Tongue (tissue), 2 donors: ENCODE measurements around the gene INTS1. TPM values are rescaled to one million over a fixed set of nuclear protein-coding genes. Genes with fewer than 3 reads are reported as not detected.

Experiments used
- DNase-seq: peaks from one replicate; pipeline ENCODE4 v3.0.0-alpha.2; 2015
- total RNA-seq: library from RNA; depleted of rRNA; stranded (reverse); fragments of >200 nt; gene quantifications from one replicate; pipeline ENCODE4 v1.2.3, GENCODE V29; 2014

The INTS1 gene
- total RNA-seq, 1 donor from 2014 or later = 38.7 TPM

DNA sequence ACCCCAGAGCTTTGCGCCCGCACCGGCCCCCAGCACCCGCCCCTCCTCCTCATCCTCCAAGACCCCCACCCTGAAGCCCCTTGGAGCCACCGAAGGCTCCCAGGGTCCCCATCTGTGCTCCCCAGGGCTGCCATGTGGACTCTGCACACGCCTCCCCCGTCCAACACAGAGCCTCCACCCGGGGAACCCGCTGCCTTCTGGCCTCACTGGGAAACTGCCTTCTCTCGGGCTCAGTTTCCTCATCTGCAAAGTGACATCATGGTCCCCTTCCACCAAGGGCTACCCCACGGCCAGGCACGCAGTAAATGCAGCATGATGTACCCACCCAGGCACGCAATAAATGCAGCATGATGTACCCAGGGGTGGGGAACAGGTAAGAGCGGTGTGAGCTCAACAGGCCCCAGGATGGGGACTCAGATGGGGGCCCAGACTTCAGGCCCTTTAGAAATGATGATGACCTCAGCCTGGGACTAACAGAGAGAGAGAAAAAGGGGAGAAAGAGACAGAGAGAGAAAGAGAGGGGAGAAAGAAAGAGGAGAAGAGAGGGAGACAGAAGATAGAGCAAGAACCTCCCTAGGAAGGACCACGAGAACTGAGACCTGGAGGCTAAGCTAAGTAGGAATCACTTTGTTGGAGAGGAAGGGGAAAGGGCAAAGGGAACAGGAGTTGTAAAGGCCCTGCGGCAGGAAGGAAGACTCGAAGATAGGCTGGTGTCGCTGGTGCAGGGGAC lies 42.4 kb downstream of the INTS1 start:
- no peak for DNase-seq

DNA sequence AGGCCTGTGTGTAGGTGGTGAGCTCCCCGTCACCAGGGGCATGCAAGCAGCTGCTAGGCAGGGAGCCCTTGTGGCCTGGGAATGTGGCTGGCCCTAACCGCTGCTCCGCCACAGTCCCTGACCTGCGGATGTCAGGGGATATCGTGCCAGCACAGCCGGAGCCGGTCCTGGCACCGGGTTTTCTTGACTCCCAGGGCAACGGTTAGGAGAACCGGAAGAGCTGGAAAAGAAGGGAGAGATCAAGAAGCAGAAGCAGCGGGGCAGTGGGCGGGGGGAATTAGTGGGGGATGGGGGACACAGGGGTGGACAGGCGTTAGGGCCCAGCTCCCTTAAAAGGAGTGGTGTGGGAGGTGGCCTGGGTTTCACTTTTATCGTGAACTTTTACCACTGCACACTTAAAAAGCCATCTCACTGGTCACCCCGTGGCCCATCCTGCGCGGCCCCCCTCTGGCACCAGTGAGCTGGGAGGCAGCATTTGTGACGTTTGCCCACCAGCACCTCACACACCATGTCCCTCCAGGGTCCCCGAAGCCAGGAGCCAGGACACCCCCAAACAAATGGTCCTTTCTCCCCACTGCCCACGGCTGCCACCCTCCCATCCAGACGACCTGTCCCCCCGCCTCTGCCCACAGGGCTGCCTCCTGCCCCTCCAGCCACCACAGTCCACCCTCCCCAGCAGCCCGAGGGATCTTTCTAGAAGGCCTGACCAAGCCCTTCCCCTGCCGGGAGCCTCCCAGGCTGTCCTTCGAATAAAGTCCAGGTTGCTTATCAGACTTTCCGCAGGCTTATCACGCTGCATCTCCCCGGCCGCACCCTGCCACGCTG lies 43.2 kb downstream of the INTS1 start:
- DNase-seq = no peak

DNA sequence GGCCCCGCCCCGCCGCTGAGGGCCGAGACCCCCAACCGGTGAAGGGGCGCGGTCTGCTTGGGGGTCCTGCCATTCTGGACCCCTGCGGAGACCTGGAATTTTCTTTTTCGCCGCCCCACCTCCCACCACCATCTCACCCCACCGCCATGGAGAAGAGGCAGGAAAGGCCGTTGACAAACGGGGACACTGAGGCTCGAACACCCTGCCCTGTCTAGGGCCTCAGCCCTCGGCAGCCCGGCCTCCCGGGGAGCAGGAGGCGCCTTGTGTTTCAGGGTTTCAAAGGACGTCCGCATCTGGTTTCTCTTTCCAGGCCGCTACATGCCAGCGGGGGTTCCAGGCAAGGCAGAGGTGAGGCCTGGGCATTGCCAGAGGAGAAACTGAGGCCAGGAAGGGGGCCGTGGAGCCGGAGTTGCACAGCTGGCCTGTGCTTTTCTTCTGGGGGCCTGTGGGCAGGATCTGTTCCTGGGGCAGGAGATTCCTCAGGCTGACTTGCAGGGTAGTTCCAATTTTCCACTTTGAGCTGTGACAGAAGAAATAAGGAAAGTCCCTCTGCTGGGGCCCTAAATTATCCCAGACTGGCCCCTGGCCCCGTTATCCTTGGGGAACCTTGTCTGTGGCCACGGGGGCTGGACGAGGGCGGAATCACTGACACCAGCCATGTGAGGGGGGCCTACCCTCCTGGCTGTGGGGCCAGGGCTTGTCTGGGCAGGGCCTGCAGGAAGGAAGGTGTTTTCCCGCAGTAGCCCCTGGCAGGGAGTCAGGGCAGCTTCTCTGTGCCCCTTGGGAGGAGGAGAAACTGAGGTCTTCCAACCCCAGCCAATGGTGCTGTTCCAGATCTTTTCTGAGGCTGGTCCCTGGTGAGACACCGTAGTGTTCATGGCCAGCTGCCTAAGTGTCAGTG lies 44.0 kb downstream of the INTS1 start:
- peak; percentile 42 for DNase-seq

GRCh38 chr7:1459512-1459892 lies 44.7 kb downstream of the INTS1 start:
- DNase-seq = peak; percentile 99

GRCh38 chr7:1458683-1459511 lies 45.3 kb downstream of the INTS1 start, which contains the start of gene MICALL2:
Gene MICALL2 (minus strand): TSS chr7:1459470. CDS start chr7:1459326, 144 bp downstream.
- peak; percentile 67 for DNase-seq

DNA sequence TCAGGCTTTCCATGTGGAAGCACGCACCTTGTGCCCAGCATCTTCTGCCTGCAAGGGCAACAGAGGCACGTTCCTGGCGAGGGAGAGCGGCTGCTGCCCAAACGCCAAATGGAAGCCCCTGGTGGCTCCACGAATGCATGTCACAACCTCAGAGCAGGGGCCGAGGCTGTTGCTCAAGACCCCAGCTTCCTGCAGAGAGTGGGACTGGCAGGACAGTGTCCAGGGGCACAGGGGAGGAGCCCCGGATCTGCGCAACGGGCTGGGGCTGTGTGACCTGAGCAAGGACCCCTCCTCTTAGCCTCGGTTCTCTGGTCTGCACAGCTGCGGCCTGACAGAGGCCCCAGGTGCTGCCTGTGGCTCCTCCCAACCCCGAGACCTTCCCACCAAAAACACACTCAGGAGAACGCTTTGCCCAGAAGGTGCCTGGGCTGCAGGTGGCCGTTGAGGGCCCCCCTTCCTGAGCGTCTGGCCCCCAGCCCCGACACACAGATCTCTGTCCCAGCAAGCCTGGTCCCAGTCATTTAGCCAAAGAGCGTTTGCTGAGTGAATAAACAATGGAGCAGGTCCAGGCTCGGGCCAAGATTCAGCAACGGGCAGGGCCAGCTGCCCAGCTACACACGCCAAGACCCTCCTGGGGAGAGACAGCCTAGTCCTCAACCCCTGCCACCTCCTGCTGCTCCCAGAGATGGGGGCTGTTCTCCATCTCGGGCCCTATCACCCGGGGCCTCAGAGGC lies 46.1 kb downstream of the INTS1 start:
- peak; percentile 54 for DNase-seq

GRCh38 chr7:1457059-1457948 lies 46.9 kb downstream of the INTS1 start:
- DNase-seq = no peak

- DNase-seq = no peak
Observed at GRCh38 chr7:1455955-1456354, 48.2 kb downstream of the INTS1 start.

- DNase-seq = no peak
Observed at GRCh38 chr7:1455241-1455939, 48.8 kb downstream of the INTS1 start.

DNA sequence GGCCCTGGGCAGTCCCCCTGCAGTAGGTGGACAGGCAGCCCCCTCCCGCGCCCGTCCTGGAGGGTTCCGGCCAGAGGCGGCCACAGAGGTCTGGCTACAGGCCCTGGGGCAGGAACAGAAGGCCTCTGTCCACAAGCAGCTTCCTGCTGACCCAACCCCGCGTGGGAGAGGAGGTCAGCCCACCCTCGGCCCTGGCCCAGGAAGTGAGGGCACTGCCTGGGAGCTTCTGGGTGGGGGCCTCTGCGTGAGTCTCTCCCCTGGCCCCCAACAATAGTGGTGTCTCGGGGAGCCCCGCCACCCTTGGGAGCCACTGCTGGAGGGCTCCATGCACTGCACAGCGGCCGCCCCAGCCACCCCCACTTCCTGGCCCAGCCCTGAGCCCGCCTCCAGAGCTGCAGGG lies 49.6 kb downstream of the INTS1 start:
- DNase-seq = no peak

DNA sequence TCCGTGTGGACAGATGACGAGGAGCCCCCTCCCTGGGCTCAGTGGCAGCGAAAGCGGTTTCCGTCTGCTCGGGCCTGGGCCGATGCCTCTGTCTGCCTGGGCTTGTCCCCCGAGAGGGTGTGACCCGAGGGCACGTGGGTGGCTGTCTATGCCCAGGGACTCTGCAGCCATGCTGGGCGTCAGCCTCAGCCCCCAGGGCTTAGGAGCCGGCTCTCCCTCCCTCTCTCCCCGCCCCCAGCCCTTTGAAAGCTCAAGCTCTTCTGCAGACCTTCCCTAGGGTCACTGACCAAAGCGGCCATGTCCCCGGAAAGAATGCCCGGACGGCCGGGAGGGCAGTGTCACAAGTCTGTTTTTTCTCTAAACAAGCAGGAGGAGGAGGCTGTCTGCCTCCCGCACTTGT lies 52.0 kb downstream of the INTS1 start:
- no peak for DNase-seq

- DNase-seq = no peak
Observed at GRCh38 chr7:1450987-1451386, 53.2 kb downstream of the INTS1 start.

DNA sequence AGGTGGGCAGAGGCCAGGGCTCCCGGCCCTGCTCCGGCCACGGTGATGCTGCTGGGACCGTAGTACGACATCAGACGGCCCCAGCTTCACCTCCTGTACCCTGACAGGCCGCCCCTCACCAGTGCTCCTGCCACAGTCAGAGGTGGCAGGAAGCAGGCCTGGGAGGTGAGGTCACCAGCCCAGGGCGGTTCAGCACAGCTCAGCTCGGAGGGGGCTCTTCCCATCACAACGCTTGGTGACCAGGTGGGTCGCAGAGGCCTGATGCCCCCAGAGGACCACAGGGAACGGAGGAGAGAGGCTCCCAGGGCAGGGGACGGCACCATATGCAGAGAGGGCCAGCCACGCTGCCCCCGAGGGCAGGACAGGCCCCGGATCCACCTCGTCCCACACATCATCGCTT lies 53.8 kb downstream of the INTS1 start:
- DNase-seq = no peak

DNA sequence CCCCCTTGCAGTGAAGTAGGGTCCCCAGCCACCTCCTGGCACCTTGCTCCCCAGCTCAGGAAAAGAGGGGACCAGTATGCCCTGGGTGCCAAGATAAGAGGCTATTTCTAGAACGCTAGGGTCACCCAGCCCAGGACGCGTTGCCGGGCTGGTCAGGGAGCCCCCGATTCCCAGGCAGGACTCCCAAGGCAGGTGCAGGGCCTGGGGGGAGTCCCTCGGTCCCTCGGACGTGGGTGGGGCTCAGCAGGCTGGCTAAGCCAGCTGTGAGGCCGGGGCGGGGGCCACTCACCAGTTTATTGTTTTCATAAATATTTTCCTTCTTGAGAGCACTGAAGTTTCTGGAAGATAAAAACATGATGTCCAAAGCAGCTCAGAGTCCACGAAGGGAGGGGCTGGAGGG lies 54.2 kb downstream of the INTS1 start:
- no peak for DNase-seq

DNA sequence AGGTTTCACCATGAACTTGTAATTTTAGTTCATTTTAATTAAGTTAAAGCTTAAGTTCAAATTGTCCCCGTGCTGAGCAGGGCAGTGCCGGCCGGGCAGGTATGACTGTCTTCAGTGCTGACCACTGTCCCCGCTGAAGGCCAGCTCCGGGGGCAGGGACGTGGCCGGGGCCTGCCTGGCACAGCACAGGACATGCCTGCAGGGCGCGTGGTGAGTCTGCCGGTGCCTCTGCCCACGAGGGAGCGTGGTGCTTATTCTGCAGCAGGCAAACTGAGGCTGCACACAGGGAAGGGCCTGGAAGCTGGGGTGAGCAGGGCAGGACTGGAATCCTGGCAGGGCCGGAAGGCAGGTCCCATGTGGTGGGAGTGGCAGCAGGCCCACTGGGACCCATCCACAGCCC lies 54.7 kb downstream of the INTS1 start:
- no peak for DNase-seq

DNA sequence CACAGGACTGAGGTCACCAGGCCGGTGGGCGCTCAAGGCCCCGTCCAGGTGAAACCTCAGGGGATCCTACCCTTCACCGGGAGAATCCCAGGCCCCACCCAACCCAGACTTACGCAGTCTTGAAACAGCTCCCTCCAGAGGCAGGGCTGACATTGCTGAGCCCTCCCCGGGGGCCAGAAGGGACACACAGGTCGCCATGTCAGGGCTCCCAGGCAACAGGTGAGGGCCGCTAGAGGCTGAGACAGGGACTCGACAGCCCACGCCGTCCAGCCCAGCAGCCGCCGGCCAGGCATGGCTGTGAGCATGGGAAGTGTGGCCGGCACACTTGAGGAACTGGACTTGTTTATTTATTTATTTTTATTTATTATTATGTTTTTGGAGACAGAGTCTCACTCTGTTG lies 55.2 kb downstream of the INTS1 start:
- no peak for DNase-seq

- peak; percentile 82 for DNase-seq
Observed at GRCh38 chr7:1447551-1448244, 56.5 kb downstream of the INTS1 start.

- no peak for DNase-seq
Observed at GRCh38 chr7:1447112-1447511, 57.1 kb downstream of the INTS1 start.

- no peak for DNase-seq
Observed at GRCh38 chr7:1446620-1447032, 57.6 kb downstream of the INTS1 start.
